K562 (cell line): Measurements from ENCODE around the gene ZNRF1. TPM values are rescaled to one million over a fixed set of nuclear protein-coding genes. Genes with fewer than 3 reads are reported as not detected.

Source experiments
- ARID1B ChIP-seq: fragments of 450-650 bp; IDR thresholded peaks from 2 replicates; pipeline ENCODE4 v1.6.1; 2016; ENCODE audit warnings: antibody characterized with exemption, mild to moderate bottlenecking, inconsistent platforms
- CREM ChIP-seq: IDR thresholded peaks from 2 replicates; pipeline ENCODE4 v1.6.1; 2014; ENCODE audit warnings: antibody characterized with exemption, low read depth
- DPF2 ChIP-seq: fragments of 450-650 bp; IDR thresholded peaks from 2 replicates; pipeline ENCODE4 v1.6.1; 2016
- NBN ChIP-seq: fragments of 450-650 bp; IDR thresholded peaks from 2 replicates; pipeline ENCODE4 v1.6.1; 2016; ENCODE audit warnings: low read depth, mild to moderate bottlenecking
- NFIC ChIP-seq: fragments of 450-650 bp; IDR thresholded peaks from 2 replicates; pipeline ENCODE4 v1.6.1; 2017; ENCODE audit warnings: mild to moderate bottlenecking, inconsistent platforms
- TCFL5 ChIP-seq: fragments of 250-450 bp; sonication (Bioruptor Pico); conservative IDR thresholded peaks from 2 replicates; pipeline ENCODE4 v1.6.1; 2021; ENCODE audit warnings: mild to moderate bottlenecking, moderate library complexity, matching md5 sums
- ZKSCAN3 ChIP-seq: fragments of 250-450 bp; sonication (Bioruptor Pico); IDR thresholded peaks from 2 replicates; pipeline ENCODE4 v1.4.0; 2020
- ZNF316 ChIP-seq: fragments of 450-650 bp; IDR thresholded peaks from 2 replicates; pipeline ENCODE4 v1.6.1; 2016
- polyA plus RNA-seq, 8 experiments: library from polyadenylated mRNA; depleted of rRNA in 4 of 8; stranded (reverse) in 5 of 8; unstranded in 3 of 8; fragments of >200 nt; fragmentation: Nextera tagmentation in 2 of 8; fragmentation: Illumina TruSeq in 1 of 8; extraction: Ambion mirVana in 2 of 8; extraction: Trizol in 1 of 8; gene quantifications; 2 replicates each; pipeline versions ENCODE4 v1.2.1 to v1.2.3, GENCODE V29; 2011 to 2014; ENCODE audit warnings: inconsistent platforms in 1 of 8, missing spikeins in 1 of 8
- total RNA-seq, 7 experiments: library from RNA; depleted of rRNA in 6 of 7; stranded (reverse); fragments of >200 nt in 6 of 7; fragmentation: Illumina TruSeq in 2 of 7; extraction: Trizol in 2 of 7; gene quantifications; 2 replicates each; pipeline versions ENCODE4 v1.2.1 to v1.2.3, GENCODE V29; 2011 to 2021; ENCODE audit warnings: low replicate concordance in 1 of 7
- TF ChIP-seq, protein P1 (sequence below), 2 experiments: fragments of 450-650 bp in 1 of 2; IDR thresholded peaks; 2 replicates each; pipeline ENCODE4 v1.6.1; 2011 to 2017; ENCODE audit warnings: low read depth in 2 of 2, antibody characterized with exemption in 1 of 2, borderline replicate concordance in 1 of 2, low read length in 1 of 2, mild to moderate bottlenecking in 1 of 2, mixed read lengths in 1 of 2; ENCODE audit not compliant: control insufficient read depth in 1 of 2
- TF ChIP-seq, protein P2 (sequence below), 3 experiments: fragments of 200-800 bp in 1 of 3; fragments of 250-450 bp in 1 of 3; fragments of 450-650 bp in 1 of 3; sonication (Bioruptor Pico) in 1 of 3; sonication (Bioruptor generic) in 1 of 3; formaldehyde crosslinking in 1 of 3; IDR thresholded peaks; 2 replicates each; pipeline versions ENCODE4 v1.6.1 to v1.8.0; 2016 to 2022; ENCODE audit warnings: mild to moderate bottlenecking in 2 of 3, missing genetic modification characterization in 2 of 3, missing compliant biosample characterization in 1 of 3, moderate library complexity in 1 of 3
- TF ChIP-seq, protein P3 (sequence below): fragments of 250-450 bp; sonication (Bioruptor Pico); IDR thresholded peaks from 2 replicates; pipeline ENCODE4 v1.9.0; 2021; ENCODE audit warnings: mild to moderate bottlenecking, inconsistent platforms
- TF ChIP-seq, protein P4 (sequence below): sonication (generic); formaldehyde crosslinking; IDR thresholded peaks from 2 replicates; pipeline ENCODE4 v1.8.0; 2022; ENCODE audit warnings: missing genetic modification reagents, mild to moderate bottlenecking, moderate library complexity, borderline replicate concordance

The ZNRF1 gene
- total and polyA plus RNA-seq, 9 of the 15 experiments (the other 6 are each of a cell fraction or from before 2014, with no cell fraction given): 9.5 to 37.7 (median 20.0) TPM

DNA sequence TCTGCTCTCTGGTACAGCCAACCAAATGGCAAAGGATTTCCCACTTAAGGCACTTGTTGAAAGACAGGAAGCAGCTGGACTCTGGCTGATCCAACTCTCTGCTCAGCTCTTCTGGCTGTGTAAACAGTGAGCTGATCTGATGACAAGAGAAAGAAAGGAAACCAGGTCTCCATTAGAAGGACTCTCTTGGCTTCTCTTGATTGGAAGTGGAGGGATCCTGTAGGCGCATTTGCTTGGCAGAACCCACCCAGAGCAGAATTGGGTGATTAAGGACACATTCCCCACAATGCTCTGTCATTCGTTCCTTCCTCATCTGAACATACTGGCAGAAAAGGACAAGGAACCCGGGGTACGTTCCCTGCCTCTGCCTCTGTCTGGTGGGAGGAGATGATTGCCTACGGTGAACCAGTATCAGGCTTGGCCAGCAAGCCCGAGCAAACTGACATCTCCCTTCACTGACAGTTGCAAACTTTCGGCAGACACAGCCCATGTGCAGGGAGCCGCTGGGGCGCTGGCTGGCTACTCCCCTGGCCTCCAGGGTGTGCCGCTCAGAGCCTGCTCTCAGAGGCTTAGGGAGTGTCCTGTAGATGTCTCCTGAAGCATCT is 88.7 kb downstream of the ZNRF1 start (continued):
- TF ChIP-seq ARID1B (peak; percentile 88), TCFL5 (no peak), ZKSCAN3 (no peak), ZNF316 (no peak), DPF2 (peak; percentile 79), NFIC (peak; percentile 22), CREM (0 out of 2 replicates have a peak, but pooled peaks have one; percentile 42), NBN (no peak; the same call in 1 of the 2 replicates)
- TF ChIP-seq, protein P1, sequence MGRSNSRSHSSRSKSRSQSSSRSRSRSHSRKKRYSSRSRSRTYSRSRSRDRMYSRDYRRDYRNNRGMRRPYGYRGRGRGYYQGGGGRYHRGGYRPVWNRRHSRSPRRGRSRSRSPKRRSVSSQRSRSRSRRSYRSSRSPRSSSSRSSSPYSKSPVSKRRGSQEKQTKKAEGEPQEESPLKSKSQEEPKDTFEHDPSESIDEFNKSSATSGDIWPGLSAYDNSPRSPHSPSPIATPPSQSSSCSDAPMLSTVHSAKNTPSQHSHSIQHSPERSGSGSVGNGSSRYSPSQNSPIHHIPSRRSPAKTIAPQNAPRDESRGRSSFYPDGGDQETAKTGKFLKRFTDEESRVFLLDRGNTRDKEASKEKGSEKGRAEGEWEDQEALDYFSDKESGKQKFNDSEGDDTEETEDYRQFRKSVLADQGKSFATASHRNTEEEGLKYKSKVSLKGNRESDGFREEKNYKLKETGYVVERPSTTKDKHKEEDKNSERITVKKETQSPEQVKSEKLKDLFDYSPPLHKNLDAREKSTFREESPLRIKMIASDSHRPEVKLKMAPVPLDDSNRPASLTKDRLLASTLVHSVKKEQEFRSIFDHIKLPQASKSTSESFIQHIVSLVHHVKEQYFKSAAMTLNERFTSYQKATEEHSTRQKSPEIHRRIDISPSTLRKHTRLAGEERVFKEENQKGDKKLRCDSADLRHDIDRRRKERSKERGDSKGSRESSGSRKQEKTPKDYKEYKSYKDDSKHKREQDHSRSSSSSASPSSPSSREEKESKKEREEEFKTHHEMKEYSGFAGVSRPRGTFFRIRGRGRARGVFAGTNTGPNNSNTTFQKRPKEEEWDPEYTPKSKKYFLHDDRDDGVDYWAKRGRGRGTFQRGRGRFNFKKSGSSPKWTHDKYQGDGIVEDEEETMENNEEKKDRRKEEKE (IDR thresholded peaks at IDR 0.05; ENCODE audit: borderline replicate concordance in 1 of 2, control insufficient read depth in 1 of 2, low read depth in 2 of 2, low read length in 1 of 2): no peak
- TF ChIP-seq, protein P2, sequence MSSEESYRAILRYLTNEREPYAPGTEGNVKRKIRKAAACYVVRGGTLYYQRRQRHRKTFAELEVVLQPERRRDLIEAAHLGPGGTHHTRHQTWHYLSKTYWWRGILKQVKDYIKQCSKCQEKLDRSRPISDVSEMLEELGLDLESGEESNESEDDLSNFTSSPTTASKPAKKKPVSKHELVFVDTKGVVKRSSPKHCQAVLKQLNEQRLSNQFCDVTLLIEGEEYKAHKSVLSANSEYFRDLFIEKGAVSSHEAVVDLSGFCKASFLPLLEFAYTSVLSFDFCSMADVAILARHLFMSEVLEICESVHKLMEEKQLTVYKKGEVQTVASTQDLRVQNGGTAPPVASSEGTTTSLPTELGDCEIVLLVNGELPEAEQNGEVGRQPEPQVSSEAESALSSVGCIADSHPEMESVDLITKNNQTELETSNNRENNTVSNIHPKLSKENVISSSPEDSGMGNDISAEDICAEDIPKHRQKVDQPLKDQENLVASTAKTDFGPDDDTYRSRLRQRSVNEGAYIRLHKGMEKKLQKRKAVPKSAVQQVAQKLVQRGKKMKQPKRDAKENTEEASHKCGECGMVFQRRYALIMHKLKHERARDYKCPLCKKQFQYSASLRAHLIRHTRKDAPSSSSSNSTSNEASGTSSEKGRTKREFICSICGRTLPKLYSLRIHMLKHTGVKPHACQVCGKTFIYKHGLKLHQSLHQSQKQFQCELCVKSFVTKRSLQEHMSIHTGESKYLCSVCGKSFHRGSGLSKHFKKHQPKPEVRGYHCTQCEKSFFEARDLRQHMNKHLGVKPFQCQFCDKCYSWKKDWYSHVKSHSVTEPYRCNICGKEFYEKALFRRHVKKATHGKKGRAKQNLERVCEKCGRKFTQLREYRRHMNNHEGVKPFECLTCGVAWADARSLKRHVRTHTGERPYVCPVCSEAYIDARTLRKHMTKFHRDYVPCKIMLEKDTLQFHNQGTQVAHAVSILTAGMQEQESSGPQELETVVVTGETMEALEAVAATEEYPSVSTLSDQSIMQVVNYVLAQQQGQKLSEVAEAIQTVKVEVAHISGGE (CRISPR knock-in tag; IDR thresholded peaks at IDR 0.05): no peak
- TF ChIP-seq, protein P3, sequence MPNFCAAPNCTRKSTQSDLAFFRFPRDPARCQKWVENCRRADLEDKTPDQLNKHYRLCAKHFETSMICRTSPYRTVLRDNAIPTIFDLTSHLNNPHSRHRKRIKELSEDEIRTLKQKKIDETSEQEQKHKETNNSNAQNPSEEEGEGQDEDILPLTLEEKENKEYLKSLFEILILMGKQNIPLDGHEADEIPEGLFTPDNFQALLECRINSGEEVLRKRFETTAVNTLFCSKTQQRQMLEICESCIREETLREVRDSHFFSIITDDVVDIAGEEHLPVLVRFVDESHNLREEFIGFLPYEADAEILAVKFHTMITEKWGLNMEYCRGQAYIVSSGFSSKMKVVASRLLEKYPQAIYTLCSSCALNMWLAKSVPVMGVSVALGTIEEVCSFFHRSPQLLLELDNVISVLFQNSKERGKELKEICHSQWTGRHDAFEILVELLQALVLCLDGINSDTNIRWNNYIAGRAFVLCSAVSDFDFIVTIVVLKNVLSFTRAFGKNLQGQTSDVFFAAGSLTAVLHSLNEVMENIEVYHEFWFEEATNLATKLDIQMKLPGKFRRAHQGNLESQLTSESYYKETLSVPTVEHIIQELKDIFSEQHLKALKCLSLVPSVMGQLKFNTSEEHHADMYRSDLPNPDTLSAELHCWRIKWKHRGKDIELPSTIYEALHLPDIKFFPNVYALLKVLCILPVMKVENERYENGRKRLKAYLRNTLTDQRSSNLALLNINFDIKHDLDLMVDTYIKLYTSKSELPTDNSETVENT (CRISPR knock-in tag): no peak
- TF ChIP-seq, protein P4, sequence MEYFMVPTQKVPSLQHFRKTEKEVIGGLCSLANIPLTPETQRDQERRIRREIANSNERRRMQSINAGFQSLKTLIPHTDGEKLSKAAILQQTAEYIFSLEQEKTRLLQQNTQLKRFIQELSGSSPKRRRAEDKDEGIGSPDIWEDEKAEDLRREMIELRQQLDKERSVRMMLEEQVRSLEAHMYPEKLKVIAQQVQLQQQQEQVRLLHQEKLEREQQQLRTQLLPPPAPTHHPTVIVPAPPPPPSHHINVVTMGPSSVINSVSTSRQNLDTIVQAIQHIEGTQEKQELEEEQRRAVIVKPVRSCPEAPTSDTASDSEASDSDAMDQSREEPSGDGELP (CRISPR knock-in tag): peak; percentile 79
